T-helper 2 cell (primary cell): Measurements from ENCODE around the gene MRPL24.

Source experiments
- DNase-seq, 5 experiments: peaks; one replicate each; pipeline versions ENCODE4 v3.0.0 to v3.0.0-alpha.2; 2012 to 2022

The MRPL24 gene

DNA sequence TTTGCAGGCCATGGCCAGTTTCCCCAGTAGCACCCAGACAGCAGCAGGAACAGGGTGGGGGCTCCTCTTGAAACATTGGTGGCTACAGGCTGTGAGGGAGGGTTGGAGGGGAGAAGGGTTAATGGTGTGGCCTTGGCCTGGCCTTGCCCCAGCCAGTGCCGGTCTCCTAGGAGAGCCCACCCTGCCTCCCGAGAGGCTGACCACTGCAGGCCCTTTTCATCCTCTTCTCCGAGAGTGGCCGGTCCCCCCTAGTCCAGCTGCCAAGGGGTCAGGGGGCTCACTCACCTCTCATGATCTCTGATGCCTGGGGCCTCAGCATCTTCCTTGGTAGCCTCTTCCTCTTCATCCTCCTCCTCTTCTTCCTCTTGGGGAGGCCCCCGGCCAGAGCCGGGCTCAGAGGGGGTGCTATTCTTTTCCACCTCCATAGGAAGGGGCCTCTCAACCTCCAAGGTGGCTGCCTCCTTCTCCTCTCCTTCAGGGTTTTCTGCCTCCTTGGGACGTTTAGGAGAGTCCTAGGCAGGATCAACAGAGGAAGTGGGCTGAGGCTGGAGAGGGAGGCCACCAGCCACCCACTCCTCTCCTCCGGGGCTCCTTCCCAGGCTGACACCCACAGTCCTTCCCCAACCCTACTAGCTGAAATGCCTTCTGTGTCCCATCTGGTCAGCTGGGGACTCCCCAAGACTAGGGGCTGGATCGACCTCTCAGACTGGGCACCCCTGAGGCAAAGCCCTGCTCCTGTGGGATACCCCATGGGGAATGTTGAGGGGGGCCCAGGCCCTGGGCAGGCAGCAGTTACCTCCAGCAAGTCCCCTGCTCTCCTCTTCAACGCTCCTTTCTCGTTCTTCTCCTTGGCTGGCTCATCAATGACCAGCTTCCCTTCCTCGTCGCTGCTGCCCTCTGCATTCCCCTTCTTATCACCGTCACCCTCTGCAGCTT is 2.7 kb upstream of the MRPL24 start:
- no peak for DNase-seq

DNA sequence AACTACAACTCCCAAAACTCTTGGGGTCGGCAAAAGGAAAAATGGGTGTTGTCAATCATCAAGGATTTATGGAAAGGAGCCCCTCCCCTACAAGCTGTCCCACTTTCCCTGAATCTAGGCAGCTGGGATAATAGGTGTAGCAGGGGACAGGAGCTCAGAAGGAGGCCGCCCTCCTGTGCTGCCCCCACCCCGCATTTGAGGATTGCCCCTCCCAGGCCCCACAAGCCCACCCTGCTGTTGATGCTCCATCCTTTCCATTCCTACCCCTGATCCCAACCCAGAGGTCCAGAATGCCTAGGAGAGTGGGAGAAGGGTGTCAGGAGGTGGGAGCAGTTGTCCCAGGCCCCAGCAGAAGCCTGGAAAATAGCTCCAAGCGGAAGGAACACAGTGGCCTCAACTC is 1.9 kb upstream of the MRPL24 start:
- DNase-seq, result no peak

GRCh38 chr1:156742017-156742416 is 1.1 kb upstream of the MRPL24 start:
- no peak for DNase-seq

DNA sequence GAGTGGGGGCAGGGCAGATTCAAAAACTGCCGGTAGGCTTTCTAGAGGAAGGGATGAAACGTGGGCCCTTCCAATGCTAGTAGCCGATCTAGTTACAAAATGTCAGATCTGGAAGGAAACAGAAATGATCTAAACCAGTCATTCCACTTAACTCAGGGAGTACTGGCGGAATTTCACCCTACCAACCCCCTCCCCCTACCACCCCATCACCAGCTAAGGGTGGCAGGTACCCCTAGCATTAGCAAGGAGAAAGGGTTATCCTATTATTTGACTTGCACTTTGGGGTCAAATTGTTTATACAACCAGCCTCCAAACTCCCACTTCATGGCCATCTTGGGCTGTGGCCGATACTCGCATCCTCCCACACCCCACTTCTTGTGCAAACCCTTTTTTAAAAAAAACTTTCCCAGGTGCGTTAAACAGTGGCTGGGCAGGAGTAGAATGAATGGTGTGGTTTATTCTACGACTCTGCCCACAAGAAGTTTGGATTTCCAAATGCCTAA is 644 bp upstream of the MRPL24 start:
- DNase-seq, result no peak

DNA sequence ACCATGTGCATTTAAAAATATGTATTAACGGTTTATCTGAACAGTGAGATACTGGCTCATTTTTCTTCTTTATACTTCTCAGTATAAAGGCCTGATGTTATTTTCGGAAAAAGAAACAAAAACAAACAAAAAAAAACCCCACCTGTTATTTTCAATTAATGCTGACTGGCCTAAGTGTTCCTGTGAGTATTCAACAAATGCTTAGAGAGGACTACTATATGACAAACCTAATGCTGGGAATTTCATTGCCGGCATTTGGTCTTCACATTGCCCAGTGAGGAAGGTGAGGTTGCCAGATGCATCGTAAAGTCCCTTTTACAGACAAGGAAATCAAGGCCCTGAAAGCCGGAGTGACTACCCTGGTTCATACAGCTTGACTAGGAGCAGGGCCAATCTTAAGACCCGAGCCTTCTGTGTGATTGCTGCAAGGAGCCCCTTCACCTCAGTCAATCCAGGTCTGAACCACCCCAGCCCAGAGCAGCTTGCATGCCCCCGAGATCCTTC is 599 bp downstream of the MRPL24 start:
- DNase-seq, result no peak

DNA sequence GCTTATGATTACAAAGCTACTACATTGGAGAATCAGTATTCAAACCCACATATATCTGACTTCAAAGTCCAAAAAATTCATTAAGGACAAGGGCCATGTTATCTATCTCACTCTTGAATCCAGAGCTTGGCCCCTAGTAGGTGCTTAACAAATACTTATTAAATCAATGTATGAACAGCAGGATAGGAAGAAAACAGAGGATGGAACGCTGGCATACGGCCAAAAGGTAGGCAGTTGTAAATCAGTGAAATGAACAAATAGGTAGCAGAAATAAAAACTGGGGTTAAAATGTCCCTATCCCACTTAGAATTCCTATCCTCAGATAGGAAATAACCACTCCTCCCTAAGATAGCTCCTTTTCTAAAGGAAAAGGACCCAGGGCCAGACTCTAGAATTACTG is 2.0 kb downstream of the MRPL24 start:
- no peak for DNase-seq

DNA sequence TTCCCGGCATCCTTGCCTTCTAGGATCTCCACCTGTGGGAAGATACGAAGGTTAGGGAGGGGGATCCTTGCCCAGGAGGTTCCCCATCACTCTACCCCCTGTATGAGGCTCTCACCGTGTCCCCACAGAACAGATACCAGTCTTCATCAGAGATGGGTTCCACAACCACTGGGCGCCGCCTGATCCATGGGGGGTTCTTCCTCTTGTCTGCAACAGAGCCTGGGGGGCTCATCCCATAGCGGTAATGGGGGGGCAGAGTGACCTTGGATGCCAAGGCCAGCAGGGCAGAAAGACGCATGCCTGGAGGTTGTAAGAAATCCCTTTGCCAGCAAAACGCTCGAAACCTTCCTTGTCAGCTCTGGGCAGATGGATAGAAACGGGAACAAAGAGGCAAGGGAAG is 2.5 kb downstream of the MRPL24 start:
- no peak for DNase-seq

- no peak for DNase-seq
Measured at GRCh38 chr1:156733989-156734584, 6.8 kb downstream of the MRPL24 start.

DNA sequence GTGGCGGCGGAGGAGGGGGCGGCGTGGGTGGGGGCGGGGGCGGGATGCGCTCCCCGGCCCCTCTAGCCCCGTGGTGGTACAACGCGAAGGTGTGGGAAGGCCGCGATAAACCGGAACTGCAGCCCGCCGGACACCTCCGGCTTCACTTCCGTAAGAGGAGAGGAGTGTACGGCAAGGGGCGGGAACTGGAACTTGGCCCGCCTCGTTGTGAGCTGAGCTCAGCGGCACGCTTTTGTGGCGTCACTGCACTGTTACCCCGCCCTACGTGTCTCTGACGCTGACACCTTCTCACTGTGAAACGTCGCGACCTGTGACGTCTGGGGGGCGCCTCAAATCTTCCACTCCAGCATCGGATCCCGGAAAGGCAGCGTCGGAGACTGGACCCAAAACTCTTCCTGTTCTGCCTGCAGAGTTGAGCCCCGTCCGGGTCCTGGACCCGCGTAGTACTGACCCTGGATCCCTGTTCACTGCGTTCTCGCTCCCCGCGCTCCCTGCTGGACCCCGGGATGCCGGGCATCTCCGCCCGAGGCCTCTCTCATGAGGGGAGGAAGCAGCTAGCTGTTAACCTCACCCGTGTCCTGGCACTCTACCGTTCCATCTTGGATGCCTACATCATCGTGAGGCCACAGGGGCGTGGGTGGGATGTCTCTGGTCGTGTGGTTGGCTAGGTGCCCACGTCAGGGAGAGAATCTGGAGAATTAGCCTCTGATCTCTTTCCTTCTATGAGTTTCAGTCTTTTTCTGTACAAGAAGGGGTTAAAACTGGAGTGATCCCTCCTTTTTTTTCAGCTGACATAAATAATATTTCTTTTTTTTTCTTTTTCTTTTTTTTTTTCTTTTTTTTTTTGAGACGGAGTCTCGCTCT is 12.1 kb downstream of the MRPL24 start, which contains the start of gene ISG20L2:
Gene ISG20L2, minus strand, starts transcription at position 168 of the 864 bp plus-strand sequence. CDS start 1,114 bp downstream, outside the sequence.
- peak; percentile 84 to 99 (median 94) for DNase-seq

DNA sequence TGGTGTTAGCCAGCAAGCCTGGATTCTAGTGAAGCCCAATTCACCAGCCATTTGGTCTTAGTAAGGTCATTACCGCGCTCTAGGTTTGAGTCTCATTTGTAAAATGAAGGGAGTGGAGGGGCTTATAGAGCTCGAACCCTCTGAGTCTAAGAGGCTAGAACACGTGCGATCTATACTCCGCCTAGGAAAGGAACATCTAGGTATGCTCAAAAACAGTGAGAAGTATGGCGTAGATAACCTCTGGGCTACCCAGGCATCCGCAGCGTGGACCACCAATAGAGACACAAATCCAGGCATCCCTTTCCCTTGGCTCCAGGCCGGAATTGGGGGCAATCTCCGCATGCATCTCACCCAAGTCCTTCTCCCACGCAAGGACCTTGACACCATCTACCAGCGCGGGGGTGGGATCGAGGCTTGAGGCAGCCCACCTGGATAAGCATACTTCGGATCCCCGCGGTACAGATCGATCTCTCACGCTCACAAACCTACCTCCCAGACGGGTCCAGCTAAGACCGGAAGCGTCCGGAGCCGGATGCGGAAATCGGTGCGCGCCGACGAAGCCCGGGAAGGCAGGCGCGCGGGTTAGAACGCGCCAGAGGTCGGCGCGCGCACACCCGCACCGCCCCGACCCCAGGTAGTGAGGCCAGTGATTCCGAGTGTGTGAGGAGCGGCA is 12.8 kb downstream of the MRPL24 start, which contains the start of gene METTL25B:
Gene METTL25B, plus strand, starts transcription at position 544 of the 673 bp plus-strand sequence. CDS start 636 bp downstream, outside the sequence.
- peak in 4 of 5 experiments; percentile 47 to 91 (median 66) for DNase-seq

GRCh38 chr1:156727492-156727891 is 13.4 kb downstream of the MRPL24 start:
- no peak for DNase-seq

DNA sequence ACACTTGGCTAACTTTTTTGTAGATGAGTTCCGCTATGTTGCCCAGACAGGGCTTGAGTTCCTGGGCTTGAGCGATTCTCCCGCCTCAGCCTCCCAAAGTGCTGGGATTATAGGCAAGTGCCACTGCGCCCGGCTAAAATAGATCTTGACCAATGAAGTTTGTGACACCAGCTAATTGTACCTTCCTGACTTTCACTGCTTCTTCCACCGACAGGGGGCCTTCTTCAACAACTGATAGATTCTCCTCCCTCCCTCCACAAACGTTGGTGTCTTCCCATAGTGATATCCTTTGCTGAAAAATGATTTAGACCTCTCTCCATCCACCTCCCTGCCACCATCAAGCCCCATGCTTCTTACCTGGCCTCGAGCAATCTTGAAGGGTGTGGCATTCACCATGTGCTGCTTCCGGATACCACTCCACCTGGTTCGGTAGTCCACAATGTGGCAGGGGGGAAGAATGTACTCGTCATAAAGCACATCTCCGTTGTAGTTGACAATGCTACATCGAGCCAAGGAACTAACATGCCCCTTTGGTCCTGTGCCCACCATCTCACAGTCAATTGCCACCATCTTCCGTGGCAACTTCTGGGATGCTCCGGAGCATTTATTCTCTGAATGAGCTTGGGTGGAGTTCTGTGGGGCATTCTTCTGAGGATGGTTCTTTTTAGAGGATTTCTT is 14.2 kb downstream of the MRPL24 start:
- peak in 2 of 5 experiments; percentile 30 to 66 for DNase-seq

- peak; percentile 62 to 77 (median 67) for DNase-seq
Measured at GRCh38 chr1:156725683-156726280, 15.1 kb downstream of the MRPL24 start.

DNA sequence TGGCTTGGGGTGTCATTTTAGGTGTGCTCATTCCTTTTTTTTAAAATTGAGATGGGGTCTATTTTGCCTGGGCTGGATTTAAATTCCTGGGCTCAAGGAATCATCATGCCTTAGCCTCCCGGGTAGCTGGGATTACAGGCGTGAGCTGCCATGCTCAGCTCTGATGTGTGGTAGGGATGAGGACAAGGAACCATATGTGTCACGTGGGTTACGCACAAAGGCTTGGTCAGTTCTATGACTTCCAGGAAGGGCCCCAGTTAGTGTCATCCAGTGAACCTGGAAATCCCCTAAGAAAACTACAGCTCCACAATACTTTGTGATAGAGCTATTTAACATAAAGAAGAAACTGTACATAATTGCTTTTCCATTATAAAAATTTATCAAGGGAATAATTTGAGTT is 19.4 kb downstream of the MRPL24 start:
- peak in 1 of 5 experiments; percentile 26 for DNase-seq

DNA sequence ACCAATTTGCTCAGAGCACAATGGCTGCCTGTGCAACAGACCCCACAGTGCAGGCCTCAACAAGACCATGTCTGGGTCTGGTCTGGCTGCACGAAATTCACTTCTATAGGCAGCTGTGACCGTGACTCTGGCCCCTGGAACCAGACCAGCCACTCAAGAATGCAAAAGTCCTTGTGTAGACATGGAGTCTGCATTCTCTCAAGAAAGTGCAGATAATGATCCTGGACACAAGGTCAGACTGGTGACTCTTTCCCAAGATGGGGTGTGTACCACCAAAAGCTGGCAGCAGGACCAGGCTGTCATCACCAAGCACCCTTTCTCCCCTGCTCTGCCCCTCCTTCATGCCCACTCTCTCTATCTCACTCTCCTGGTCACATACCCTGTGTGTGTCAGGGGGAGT is 19.8 kb downstream of the MRPL24 start:
- DNase-seq, result no peak

- no peak for DNase-seq
Measured at GRCh38 chr1:156717351-156717750, 23.5 kb downstream of the MRPL24 start.

DNA sequence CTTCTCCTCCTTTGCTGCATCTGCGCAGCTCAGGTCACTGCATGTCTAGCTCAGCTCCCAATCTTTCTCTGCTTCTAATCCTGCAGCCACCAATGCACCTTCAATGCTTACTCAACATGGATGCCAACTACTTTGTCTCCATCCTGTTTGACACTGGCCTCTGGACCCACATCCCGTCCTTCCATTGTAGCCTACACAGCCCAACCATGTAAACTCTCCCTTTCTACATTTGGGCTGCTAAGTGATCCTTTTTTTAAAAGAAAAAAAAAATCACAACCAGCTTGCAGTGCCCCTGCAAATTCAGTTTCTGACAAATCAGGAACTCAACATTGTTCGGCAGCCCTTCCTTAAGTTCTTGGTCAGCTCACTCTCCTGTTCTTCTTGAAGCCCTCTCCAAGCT is 26.1 kb downstream of the MRPL24 start:
- DNase-seq, result no peak

DNA sequence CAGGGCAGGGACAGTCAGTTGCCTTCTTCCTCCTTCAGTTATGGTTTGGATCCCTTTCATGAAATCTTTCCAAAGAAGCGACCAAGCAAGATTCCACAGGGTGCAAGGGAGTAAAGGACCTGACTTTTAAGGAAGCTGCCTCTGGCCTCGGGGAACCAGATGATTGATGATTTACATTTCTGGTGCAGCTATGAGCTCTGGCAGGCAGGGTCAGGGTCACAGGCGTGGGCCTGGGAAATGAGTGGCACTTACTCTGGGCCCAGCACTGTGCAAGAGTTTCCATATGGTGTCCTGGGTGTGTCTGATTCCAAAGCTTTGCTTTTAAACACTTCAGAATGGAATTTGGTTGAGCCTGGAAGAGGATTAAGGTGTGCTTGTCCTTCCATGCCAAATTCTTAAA is 28.3 kb downstream of the MRPL24 start:
- DNase-seq, result no peak

DNA sequence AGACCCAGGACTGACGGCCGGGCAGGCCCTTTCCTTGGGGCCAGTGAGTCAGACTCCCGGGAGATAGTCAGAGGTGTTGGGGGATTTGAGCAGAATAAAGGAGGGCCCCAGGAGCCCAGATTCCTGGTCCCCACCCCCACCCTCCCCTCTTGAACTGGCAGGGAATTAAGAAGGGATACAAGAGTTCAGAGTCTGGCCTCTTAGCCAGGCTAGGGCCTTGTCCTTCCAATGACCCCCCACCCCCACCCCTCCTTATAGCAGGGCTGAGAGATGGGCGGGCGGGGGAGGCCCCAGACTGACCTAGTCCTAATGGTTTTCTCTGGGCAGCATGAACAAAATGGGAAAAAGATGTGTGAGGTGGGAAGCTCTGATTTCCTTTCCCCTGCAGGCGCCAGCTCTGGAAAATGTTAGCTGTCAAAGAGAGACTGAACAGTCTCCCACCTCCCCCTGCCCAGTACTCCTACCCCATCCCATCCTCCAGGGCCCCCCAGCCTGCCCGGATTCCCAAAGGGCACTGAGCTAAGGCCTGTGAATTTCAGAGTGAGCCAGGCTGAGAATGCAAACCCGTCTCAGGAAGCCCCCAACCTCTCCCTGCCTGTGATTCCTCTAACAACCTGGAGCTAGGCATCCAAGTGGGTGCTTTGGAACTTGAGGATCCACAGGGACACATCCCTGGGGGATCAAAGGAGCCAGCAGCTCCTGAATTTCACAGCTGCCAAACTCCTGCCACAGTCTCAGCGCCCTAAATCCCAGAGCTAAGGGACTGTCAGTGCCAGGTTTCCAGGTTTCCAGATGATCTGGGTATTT is 29.7 kb downstream of the MRPL24 start:
- DNase-seq, result no peak
